K562 (cell line): Measurements from ENCODE around the gene ARL3. TPM values are rescaled to one million over a fixed set of nuclear protein-coding genes. Genes with fewer than 3 reads are reported as not detected.

Experiments used
- FOXP4 ChIP-seq: sonication (generic); formaldehyde crosslinking; IDR thresholded peaks from 2 replicates; pipeline ENCODE4 v1.8.0; 2022; ENCODE audit warnings: mild to moderate bottlenecking, missing genetic modification reagents, borderline replicate concordance
- MBD2 ChIP-seq: sonication (generic); IDR thresholded peaks from 2 replicates; pipeline ENCODE4 v1.6.1; 2016; ENCODE audit warnings: low read depth, borderline replicate concordance
- MLX ChIP-seq, 2 experiments: fragments of 450-650 bp in 1 of 2; sonication (generic) in 1 of 2; formaldehyde crosslinking; conservative IDR thresholded peaks; 2 replicates each; pipeline versions ENCODE4 v1.4.0 to v1.8.1; 2020 to 2022; ENCODE audit warnings: mild to moderate bottlenecking in 1 of 2, missing genetic modification reagents in 1 of 2
- MYNN ChIP-seq, 2 experiments: sonication (generic); formaldehyde crosslinking in 1 of 2; IDR thresholded peaks; 2 replicates each; pipeline versions ENCODE4 v1.5.0 to v1.6.1; 2016 to 2020; ENCODE audit warnings: antibody characterized with exemption in 1 of 2, missing genetic modification reagents in 1 of 2
- POLR2AphosphoS5 ChIP-seq: IDR thresholded peaks from 2 replicates; pipeline ENCODE4 v1.6.1; 2011; ENCODE audit warnings: mild to moderate bottlenecking, low read depth, low read length, moderate library complexity; ENCODE audit not compliant: control insufficient read depth, insufficient read depth
- POLR2G ChIP-seq: fragments of 200-400 bp; formaldehyde crosslinking; IDR thresholded peaks from 2 replicates; pipeline ENCODE4 v1.6.1; 2017; ENCODE audit warnings: low read depth, mild to moderate bottlenecking, antibody characterized with exemption, low read length, moderate library complexity
- THRAP3 ChIP-seq: fragments of 450-650 bp; IDR thresholded peaks from 2 replicates; pipeline ENCODE4 v1.6.1; 2016; ENCODE audit warnings: mild to moderate bottlenecking, inconsistent platforms, borderline replicate concordance
- ZNF212 ChIP-seq: fragments of 450-650 bp; formaldehyde crosslinking; IDR thresholded peaks from 2 replicates; pipeline ENCODE4 v1.4.0; 2020; ENCODE audit warnings: mild to moderate bottlenecking
- ZNF318 ChIP-seq, 2 experiments: fragments of 450-650 bp; IDR thresholded peaks; 2 replicates each; pipeline ENCODE4 v1.6.1; 2016; ENCODE audit warnings: mild to moderate bottlenecking in 2 of 2, borderline replicate concordance in 1 of 2, low read depth in 1 of 2, moderate library complexity in 1 of 2
- polyA plus RNA-seq, 8 experiments: library from polyadenylated mRNA; depleted of rRNA in 4 of 8; stranded (reverse) in 5 of 8; unstranded in 3 of 8; fragments of >200 nt; fragmentation: Nextera tagmentation in 2 of 8; fragmentation: Illumina TruSeq in 1 of 8; extraction: Ambion mirVana in 2 of 8; extraction: Trizol in 1 of 8; gene quantifications; 2 replicates each; pipeline versions ENCODE4 v1.2.1 to v1.2.3, GENCODE V29; 2011 to 2014; ENCODE audit warnings: inconsistent platforms in 1 of 8, missing spikeins in 1 of 8
- total RNA-seq, 7 experiments: library from RNA; depleted of rRNA in 6 of 7; stranded (reverse); fragments of >200 nt in 6 of 7; fragmentation: Illumina TruSeq in 2 of 7; extraction: Trizol in 2 of 7; gene quantifications; 2 replicates each; pipeline versions ENCODE4 v1.2.1 to v1.2.3, GENCODE V29; 2011 to 2021; ENCODE audit warnings: low replicate concordance in 1 of 7
- TF ChIP-seq, protein P1 (sequence below): sonication (generic); formaldehyde crosslinking; IDR thresholded peaks from 2 replicates; pipeline ENCODE4 v1.8.0; 2022; ENCODE audit warnings: missing genetic modification reagents, mild to moderate bottlenecking, moderate library complexity, borderline replicate concordance

Gene ARL3
- total and polyA plus RNA-seq, 9 of the 15 experiments (the other 6 are each of a cell fraction or from before 2014, with no cell fraction given), result 2.9 to 8.9 (median 4.8) TPM

DNA sequence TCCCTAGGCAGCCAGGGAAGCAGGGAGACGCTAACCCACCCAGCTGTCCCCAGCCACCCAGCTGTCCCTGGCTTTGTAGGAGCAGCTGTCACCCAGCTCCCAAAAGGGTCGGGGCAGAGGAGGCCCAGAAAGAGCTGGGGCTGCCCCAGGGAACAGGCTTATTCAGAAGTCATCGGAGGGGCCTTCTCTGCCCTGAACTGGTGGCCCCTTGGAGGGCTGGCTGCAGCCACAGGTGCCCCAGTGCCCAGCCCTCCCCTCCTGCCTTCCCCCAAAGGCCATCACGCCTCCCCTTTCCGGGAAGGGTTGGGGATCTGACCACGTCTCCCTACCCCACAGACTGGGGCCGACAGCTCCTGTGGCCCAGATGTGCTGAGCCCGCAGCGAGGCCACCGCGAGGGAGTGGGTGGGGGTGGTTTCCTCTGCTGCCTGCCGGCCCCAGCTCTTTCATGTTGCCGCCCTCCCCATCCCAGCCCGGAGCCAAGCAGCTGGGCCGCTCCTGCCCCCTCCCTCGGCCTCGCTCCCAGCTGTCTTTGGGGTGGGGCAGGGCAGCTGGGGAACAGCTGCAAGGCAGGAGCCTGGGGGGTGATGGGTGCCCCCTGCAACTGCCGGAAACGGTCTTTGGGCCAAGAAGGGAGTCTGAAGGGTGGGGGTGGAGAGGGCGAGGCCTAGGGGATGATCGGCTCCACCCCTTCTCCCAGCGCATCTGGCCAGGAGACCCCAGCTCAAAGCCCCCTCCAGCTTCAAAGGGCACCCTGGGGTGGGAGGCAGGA, 53.1 kb downstream of the ARL3 start (continued):
- TF ChIP-seq ZNF318 (IDR thresholded peaks at IDR 0.05; ENCODE audit: borderline replicate concordance in 1 of 2, low read depth in 1 of 2) (no peak), POLR2AphosphoS5 (peak; percentile 32; the same call in 1 of the 2 replicates), MBD2 (peak; percentile 21; the same call in 1 of the 2 replicates), ZNF212 (CRISPR knock-in tag) (no peak), FOXP4 (CRISPR knock-in tag) (no peak), MYNN (IDR thresholded peaks at IDR 0.05) (peak; percentile 82; the same call in 1 of the 2 replicates), MYNN (CRISPR knock-in tag; IDR thresholded peaks at IDR 0.05) (no peak), MLX (CRISPR knock-in tag; conservative IDR thresholded peaks at IDR 0.05) (no peak), THRAP3 (no peak), POLR2G (peak; percentile 77)
- TF ChIP-seq, protein P1, sequence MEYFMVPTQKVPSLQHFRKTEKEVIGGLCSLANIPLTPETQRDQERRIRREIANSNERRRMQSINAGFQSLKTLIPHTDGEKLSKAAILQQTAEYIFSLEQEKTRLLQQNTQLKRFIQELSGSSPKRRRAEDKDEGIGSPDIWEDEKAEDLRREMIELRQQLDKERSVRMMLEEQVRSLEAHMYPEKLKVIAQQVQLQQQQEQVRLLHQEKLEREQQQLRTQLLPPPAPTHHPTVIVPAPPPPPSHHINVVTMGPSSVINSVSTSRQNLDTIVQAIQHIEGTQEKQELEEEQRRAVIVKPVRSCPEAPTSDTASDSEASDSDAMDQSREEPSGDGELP (CRISPR knock-in tag), result peak; percentile 96
